ENCODE results near the gene DLG2.
"Not testable (repeated sequence)": the region's sequence is repeated elsewhere in the genome, so short reads cannot be mapped to it uniquely, and the experiment has no call there.

Gene DLG2

DNA sequence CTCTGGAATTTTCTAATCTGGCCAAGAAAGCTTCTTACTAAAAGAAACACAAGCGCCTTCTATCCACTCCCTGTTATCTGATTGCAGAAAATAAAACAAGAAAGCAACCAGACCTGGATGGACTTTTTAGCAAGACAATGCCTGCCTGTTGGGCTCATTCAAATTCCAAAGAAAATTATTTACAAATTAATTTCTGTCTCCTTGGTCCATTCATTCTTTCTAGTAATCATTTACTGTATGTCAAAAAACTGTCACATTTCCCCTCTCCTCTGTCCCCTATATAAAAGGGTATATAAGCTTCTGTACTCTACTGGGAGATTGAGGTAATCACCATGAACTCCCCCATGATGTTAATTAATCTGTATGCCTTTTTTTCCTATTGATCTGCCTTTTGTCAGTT, 279.9 kb downstream of the DLG2 start:
- no peak overlapping the region for H3K4me3 ChIP-seq (replicated peaks; ENCODE audit: low read depth, low read length)
- no peak for DNase-seq (ENCODE audit: low read depth)
- TF ChIP-seq, protein P1, sequence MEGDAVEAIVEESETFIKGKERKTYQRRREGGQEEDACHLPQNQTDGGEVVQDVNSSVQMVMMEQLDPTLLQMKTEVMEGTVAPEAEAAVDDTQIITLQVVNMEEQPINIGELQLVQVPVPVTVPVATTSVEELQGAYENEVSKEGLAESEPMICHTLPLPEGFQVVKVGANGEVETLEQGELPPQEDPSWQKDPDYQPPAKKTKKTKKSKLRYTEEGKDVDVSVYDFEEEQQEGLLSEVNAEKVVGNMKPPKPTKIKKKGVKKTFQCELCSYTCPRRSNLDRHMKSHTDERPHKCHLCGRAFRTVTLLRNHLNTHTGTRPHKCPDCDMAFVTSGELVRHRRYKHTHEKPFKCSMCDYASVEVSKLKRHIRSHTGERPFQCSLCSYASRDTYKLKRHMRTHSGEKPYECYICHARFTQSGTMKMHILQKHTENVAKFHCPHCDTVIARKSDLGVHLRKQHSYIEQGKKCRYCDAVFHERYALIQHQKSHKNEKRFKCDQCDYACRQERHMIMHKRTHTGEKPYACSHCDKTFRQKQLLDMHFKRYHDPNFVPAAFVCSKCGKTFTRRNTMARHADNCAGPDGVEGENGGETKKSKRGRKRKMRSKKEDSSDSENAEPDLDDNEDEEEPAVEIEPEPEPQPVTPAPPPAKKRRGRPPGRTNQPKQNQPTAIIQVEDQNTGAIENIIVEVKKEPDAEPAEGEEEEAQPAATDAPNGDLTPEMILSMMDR (IDR thresholded peaks at IDR 0.05; ENCODE audit: low read length, missing control alignments), result no peak

DNA sequence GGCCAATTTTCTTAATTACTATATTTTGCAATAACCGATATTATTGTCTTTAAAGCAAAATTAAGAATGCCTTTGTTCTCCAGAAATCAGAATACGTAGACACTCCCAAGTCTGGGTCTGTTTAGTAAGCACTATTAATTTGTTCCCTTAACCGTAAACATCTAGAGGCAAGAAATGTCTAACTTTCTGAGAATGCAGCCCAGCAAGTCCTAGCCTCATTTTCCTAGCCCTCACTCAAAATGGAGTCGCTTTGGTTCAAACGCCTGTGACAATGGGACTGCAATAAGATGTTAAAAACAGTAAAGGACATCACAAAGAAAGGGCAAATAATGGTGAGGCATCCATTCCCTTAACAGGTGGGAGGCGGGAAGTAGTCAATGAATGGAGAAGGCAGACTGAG, 280.7 kb downstream of the DLG2 start:
- TF ChIP-seq, protein P1 (IDR thresholded peaks at IDR 0.05; ENCODE audit: low read length, missing control alignments), result no peak
- no peak for DNase-seq (ENCODE audit: low read depth)
- no peak overlapping the region for H3K4me3 ChIP-seq (replicated peaks; ENCODE audit: low read depth, low read length)

DNA sequence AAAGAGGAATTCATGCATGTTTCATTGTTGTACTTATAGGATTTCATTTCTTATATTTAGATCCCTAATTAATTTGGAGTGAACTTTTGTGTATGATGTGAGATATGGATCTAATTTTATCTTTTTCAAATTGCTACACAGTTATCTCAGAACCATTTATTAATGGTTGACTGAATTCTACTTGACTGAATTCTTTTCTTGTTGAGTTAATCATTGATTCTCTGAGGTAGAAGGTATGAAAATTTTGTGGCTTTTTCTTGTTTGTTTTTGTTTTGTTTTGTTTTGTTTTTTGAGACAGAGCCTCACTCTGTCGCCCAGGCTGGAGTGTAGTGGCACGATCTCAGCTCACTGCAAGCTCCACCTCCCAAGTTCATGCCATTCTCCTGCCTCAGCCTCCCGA, 286.3 kb downstream of the DLG2 start:
- DNase-seq (ENCODE audit: low read depth); H3K4me3 ChIP-seq (replicated peaks; ENCODE audit: low read depth, low read length): not testable (repeated sequence)

DNA sequence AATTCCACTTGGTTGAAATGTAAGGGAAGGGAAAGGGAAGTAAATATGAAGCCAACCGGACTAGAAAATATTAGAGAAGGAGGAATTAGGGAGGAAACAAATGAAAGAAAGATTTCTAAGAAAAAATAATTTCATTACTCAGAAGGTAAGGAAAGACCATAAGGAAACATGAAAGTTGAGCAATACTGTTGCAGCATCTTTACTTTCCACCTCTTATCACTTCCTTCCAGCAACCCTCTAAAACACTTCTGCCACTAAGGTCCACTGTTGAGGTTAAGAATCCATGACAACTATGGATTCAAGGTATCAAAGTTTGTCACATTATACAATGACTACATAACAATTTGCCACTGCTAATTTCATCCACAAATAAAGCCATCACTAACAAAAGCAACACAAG, 308.6 kb downstream of the DLG2 start:
- no peak overlapping the region for H3K4me3 ChIP-seq (replicated peaks; ENCODE audit: low read depth, low read length)
- no peak for DNase-seq (ENCODE audit: low read depth)
- TF ChIP-seq, protein P1 (IDR thresholded peaks at IDR 0.05; ENCODE audit: low read length, missing control alignments), result no peak

DNA sequence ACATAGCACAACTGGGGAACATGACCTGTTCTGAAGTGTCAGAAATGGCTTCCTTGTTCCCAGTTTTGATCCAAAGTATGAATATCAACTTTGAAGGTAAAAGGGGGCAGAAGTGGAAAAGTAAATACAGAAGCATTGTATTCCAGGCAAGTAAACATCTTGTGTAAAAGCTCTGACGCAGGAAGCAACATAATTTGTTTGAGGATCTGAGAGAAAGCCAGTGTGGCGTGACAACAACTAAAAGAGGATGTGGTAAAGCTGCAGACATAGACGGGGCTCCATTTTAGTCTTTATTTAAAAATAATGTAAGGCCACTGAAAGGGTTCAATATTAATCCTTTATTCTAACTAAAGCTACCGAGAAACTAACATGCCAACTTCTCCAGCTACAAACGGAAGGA, 310.2 kb downstream of the DLG2 start:
- no peak overlapping the region for H3K4me3 ChIP-seq (replicated peaks; ENCODE audit: low read depth, low read length)
- TF ChIP-seq, protein P1 (IDR thresholded peaks at IDR 0.05; ENCODE audit: low read length, missing control alignments), result no peak

DNA sequence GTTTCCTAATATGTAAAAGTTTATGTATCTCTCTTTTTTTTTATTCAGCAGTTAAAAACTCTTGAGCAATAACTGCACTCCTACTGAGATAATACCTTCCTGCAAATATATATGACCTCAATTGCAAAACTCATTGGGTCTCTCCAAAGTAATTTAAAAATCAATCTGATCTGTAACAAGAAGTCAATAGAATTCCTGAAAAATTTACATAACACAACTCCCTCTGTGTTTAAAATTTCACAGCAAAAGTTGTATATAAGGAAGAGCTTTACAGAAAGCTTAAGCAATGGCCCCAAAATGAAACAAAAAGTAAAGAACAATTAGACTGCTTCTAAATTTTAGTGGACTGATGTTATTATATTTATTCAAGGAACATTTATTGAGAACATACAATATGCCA, 313.4 kb downstream of the DLG2 start:
- TF ChIP-seq, protein P1 (IDR thresholded peaks at IDR 0.05; ENCODE audit: low read length, missing control alignments), result no peak
- no peak for DNase-seq (ENCODE audit: low read depth)
- H3K4me3 ChIP-seq (replicated peaks; ENCODE audit: low read depth, low read length), result no peak overlapping the region

More for the DNA sequence above, 310.2 kb downstream of the DLG2 start:
- DNase-seq (ENCODE audit: low read depth), result no peak

DNA sequence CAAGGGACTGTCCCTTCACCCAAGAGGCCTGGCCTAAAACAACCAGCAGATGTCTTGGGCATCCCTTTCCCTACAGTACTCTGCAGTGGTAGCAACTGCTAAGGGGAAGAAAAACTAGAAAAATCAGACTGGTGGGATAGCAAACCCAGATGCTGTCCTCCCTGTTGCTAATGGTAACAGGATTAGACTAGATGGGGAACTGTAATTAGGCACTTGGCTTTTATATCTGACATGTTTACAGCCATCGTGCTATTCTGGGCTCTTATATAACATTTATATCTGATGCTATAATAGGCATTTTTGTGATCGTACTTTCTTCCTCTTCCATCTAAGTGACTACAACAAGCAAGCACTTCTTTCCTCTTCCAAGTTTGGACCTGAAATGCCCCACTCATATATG, 316.7 kb downstream of the DLG2 start:
- TF ChIP-seq, protein P1 (IDR thresholded peaks at IDR 0.05; ENCODE audit: low read length, missing control alignments), result no peak
- DNase-seq (ENCODE audit: low read depth), result no peak
- no peak overlapping the region for H3K4me3 ChIP-seq (replicated peaks; ENCODE audit: low read depth, low read length)

DNA sequence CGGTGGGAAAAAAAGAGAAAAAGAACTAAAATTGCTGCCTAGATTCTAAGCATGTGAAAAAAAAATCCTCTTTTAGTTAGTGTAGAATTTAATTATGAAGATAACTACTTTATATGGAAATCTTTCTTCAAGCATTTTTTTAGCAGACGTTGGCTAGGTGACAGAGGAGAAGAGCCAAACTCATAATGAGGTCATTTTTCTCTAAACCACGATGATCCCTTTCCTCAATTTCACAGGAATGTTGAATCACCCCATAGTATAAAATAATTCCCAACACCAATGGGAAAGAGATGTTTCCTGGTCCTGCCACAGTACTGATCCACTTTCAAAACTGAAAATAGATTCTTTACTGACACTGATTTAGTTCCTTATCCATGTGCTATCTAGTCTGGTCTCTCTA, 319.8 kb downstream of the DLG2 start:
- DNase-seq (ENCODE audit: low read depth), result no peak
- H3K4me3 ChIP-seq (replicated peaks; ENCODE audit: low read depth, low read length), result no peak overlapping the region
- TF ChIP-seq, protein P1 (IDR thresholded peaks at IDR 0.05; ENCODE audit: low read length, missing control alignments), result no peak
